Heart left ventricle (tissue), 16 donors: ENCODE measurements around the gene KCNH5. TPM values are rescaled to one million over a fixed set of nuclear protein-coding genes. Genes with fewer than 3 reads are reported as not detected.

Experiments
- ATAC-seq, 4 donors: fragments of 200-7000 bp; cut with Tn5 transposase; one replicate each; pipeline ENCODE4 v1.9.1; 2020 to 2022; ENCODE audit warnings: moderate library complexity in 4 of 4, mild to moderate bottlenecking in 3 of 4, moderate number of reproducible peaks in 1 of 4
- DNase-seq, 5 donors: peaks; one replicate each; pipeline ENCODE4 v3.0.0-alpha.2; 2020
- H3K27ac ChIP-seq, 12 donors: fragments of 200-600 bp; sonication (generic) in 4 of 12; one replicate each; pipeline versions ENCODE4 v1.5.0 to v1.8.0; 2016 to 2022; ENCODE audit warnings: mild to moderate bottlenecking in 2 of 12
- H3K27me3 ChIP-seq, 9 donors: fragments of 200-600 bp; sonication (generic) in 2 of 9; one replicate each; pipeline versions ENCODE4 v1.5.1 to v1.8.0; 2016 to 2022; ENCODE audit warnings: mild to moderate bottlenecking in 3 of 9
- H3K36me3 ChIP-seq, 9 donors: fragments of 200-600 bp; sonication (generic) in 2 of 9; one replicate each; pipeline versions ENCODE4 v1.5.0 to v1.8.0; 2018 to 2022; ENCODE audit warnings: mild to moderate bottlenecking in 2 of 9
- H3K4me1 ChIP-seq, 12 donors: fragments of 200-600 bp; sonication (generic) in 4 of 12; one replicate each; pipeline versions ENCODE4 v1.5.0 to v1.8.0; 2016 to 2022; ENCODE audit warnings: mild to moderate bottlenecking in 3 of 12
- H3K4me3 ChIP-seq, 12 donors: fragments of 200-600 bp; sonication (generic) in 4 of 12; one replicate each; pipeline versions ENCODE4 v1.5.0 to v1.8.0; 2017 to 2022; ENCODE audit warnings: mild to moderate bottlenecking in 9 of 12, moderate library complexity in 4 of 12
- H3K9me3 ChIP-seq, 12 donors: fragments of 200-600 bp; sonication (generic) in 4 of 12; one replicate each; pipeline versions ENCODE4 v1.5.0 to v1.8.0; 2016 to 2022; ENCODE audit warnings: mild to moderate bottlenecking in 1 of 12
- CTCF ChIP-seq, 12 donors: fragments of 200-600 bp; sonication (generic) in 4 of 12; IDR thresholded peaks; one replicate each; pipeline versions ENCODE4 v1.5.0 to v1.8.0; 2018 to 2022; ENCODE audit warnings: antibody characterized with exemption in 12 of 12, mild to moderate bottlenecking in 5 of 12
- POLR2A ChIP-seq, 2 donors: fragments of 450-650 bp; IDR thresholded peaks; one replicate each; pipeline ENCODE4 v1.6.1; 2017; ENCODE audit warnings: antibody characterized with exemption in 2 of 2, mild to moderate bottlenecking in 2 of 2, moderate library complexity in 2 of 2
- WGBS, 4 donors: extraction: QIAGEN DNeasy Blood & Tissue Kit in 2 of 4; methylation state at CpG; one replicate each; pipeline versions ENCODE4 v1.1.5 to v1.1.7; 2013 to 2018; 5-methylcytosine and 5-hydroxymethylcytosine counted together
- intact Hi-C, 10 donors: fragments of 100-400 bp; cut with DNase I; formaldehyde crosslinking; loops; one replicate each; pipeline versions ENCODE4 v1.11.1 to v1.14.2; 2022
- polyA plus RNA-seq, 2 donors: library from polyadenylated mRNA; stranded (reverse); fragments of 200-250 nt; gene quantifications; one replicate each; pipeline ENCODE4 v1.2.3, GENCODE V29; 2013
- total RNA-seq, 9 donors: library from RNA; depleted of rRNA in 2 of 9; stranded (reverse); fragments of >200 nt in 2 of 9; fragmentation: NEBNext Ultra II Directional in 3 of 9; extraction: Animal tissue kit (Norgen Biotek cat#: 25700) in 3 of 9; gene quantifications; one replicate each; pipeline versions ENCODE4 v1.1.0 to v1.2.4, GENCODE V29; 2016 to 2023
- donor health status: ischemic (EF 13 %, LVEDD 7.1; RV severe dilation, severe dysfunction).
- donor health status: healthy with polysubstance abuse.
- donor health status: DM: no; HTN: yes; CAD: no.
- donor health status: DM: no; HTN: no; CAD: no.
- donor health status: ischemic (EF 25% LVEDD 6.9; RV normal size, moderate dysfunction).
- donor health status: ischemic (EF 25% LVEDD 5.7; RV mildly dilated, moderate dysfunction).
- donor health status: healthy.
- donor health status: DM: yes; HTN: yes; CAD: no.
- donor health status: ischemic (EF 35%, LVEDD 5.7; RV mildly dilated, moderate dysfunction).
- donor health status: nonischemic (EF 11% LVEDD 7.7; RV severe dilation, severe dysfunction).
- donor health status: DM: yes; HTN: yes; CAD: no.
- donor health status: PGD.
- donor health status: ischemic (EF 29% LVEDD 5.4; RV normal size, mild dysfunction).
- donor health status: nonischemic (EF 23%, LVEDD 6.1; RV moderate dilation, normal function).

KCNH5 gene
- total and polyA plus RNA-seq, 11 donors, result 0.17 to 0.66 TPM; not detected in 9

GRCh38 chr14:62886461-62886860 lies 158.8 kb downstream of the KCNH5 start:
- H3K27ac ChIP-seq, result no peak overlapping the region
- DNase-seq (no peak), ATAC-seq (no peak)
- H3K4me3 ChIP-seq, result no peak overlapping the region
- intact Hi-C loops, result no loop called here
- TF ChIP-seq CTCF (IDR thresholded peaks at IDR 0.05) (no peak), POLR2A (IDR thresholded peaks at IDR 0.05) (no peak)
- H3K36me3 ChIP-seq, result no peaks in the 10 kb centered on the region
- H3K4me1 ChIP-seq, result no peaks in the 10 kb centered on the region
- peaks cover 0 to 3% (median 0%) of the 10 kb centered on the region in 9 donors for H3K27me3 ChIP-seq
- 63 to 85% (median 78%) methylated on average over 1 of the region's 1 CpG for WGBS, 4 donors
- no peaks in the 10 kb centered on the region for H3K9me3 ChIP-seq

GRCh38 chr14:62885451-62885850 lies 159.8 kb downstream of the KCNH5 start:
- no peaks in the 10 kb centered on the region for H3K4me1 ChIP-seq

GRCh38 chr14:62882967-62883366 lies 162.3 kb downstream of the KCNH5 start:
- intact Hi-C loops, result no loop called here
- Histone ChIP-seq H3K4me1 (no peaks in the 10 kb centered on the region), H3K27me3 (no peaks in the 10 kb centered on the region), H3K36me3 (no peaks in the 10 kb centered on the region), H3K4me3 (no peak overlapping the region), H3K27ac (no peak overlapping the region), H3K9me3 (no peaks in the 10 kb centered on the region)
- no peak for DNase-seq
- no peak for ATAC-seq
- TF ChIP-seq POLR2A (IDR thresholded peaks at IDR 0.05) (no peak), CTCF (IDR thresholded peaks at IDR 0.05) (no peak)
- WGBS, 4 donors, result 73 to 88% (median 81%) methylated on average over 2 of the region's 2 CpGs

More at GRCh38 chr14:62885451-62885850, 159.8 kb downstream of the KCNH5 start:
- ATAC-seq (no peak), DNase-seq (no peak)
- no peaks in the 10 kb centered on the region for H3K36me3 ChIP-seq
- peaks cover 0 to 3% (median 0%) of the 10 kb centered on the region in 9 donors for H3K27me3 ChIP-seq
- WGBS, 4 donors, result 69 to 80% (median 76%) methylated on average over 2 of the region's 2 CpGs
- no peak for TF ChIP-seq CTCF (IDR thresholded peaks at IDR 0.05)
- H3K9me3 ChIP-seq, result no peaks in the 10 kb centered on the region
- no peak overlapping the region for H3K27ac ChIP-seq
- intact Hi-C loops, result no loop called here
- no peak overlapping the region for H3K4me3 ChIP-seq

GRCh38 chr14:62866376-62866775 lies 178.9 kb downstream of the KCNH5 start:
- no peaks in the 10 kb centered on the region for H3K36me3 ChIP-seq
- peaks cover 0 to 6% (median 0%) of the 10 kb centered on the region in 12 donors for H3K9me3 ChIP-seq
- H3K4me1 ChIP-seq, result no peaks in the 10 kb centered on the region
- H3K27me3 ChIP-seq, result no peaks in the 10 kb centered on the region
- no peak overlapping the region for H3K4me3 ChIP-seq
- 82 to 89% (median 85%) methylated on average over 1 of the region's 1 CpG for WGBS, 4 donors
- intact Hi-C loops, result no loop called here
- ATAC-seq (no peak), DNase-seq (no peak)
- TF ChIP-seq CTCF (IDR thresholded peaks at IDR 0.05) (no peak), POLR2A (IDR thresholded peaks at IDR 0.05) (no peak)
- no peak overlapping the region for H3K27ac ChIP-seq
